ENCODE results near the gene PSMB7.

The PSMB7 gene

GRCh38 chr9:124415102-124415851 lies at the start of gene PSMB7:
PSMB7 (minus strand) TSS chr9:124415442; CDS start chr9:124415425, 17 bp downstream.
- H3K27ac Mint-ChIP-seq: peak within 1 kb of the TSS; percentile 90
- peak within 1 kb of the TSS; percentile 98 for H3K4me3 Mint-ChIP-seq
- no peaks in the 10 kb centered on the region for H3K9me3 Mint-ChIP-seq
- H3K36me3 Mint-ChIP-seq (ENCODE audit: low read depth): peaks cover 51% of the 10 kb centered on the region
- H3K27me3 Mint-ChIP-seq: peaks cover 2% of the 10 kb centered on the region
- H3K4me1 Mint-ChIP-seq (ENCODE audit: low read depth): peaks cover 16% of the 10 kb centered on the region
- intact Hi-C loops (cut with micrococcal nuclease): no loop called here

DNA sequence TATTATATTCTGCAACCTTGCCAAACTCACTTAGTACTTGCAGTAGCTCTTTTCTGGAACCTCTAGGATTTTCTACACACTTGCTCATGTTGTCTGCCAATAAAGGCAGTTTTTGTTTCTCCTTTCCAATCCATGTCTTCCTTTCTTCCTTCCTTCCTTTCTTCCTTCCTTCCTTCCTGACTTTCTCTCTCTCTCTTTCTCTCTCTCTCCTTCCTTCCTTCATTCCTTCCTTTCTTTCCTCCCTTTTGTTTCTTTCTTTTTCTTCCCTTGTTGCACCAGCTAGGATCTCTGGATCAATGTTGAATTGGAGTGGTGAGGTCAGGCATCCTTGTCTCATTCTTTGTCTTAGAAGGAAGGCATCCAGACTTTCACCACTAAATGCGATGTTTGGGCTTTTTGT lies 47.5 kb upstream of the PSMB7 start:
- intact Hi-C loops (cut with micrococcal nuclease): no loop called here
- Mint-ChIP-seq H3K4me1 (ENCODE audit: low read depth) (no peaks in the 10 kb centered on the region), H3K9me3 (no peaks in the 10 kb centered on the region), H3K27ac (no peak overlapping the region), H3K4me3 (no peak overlapping the region), H3K36me3 (ENCODE audit: low read depth) (no peaks in the 10 kb centered on the region), H3K27me3 (peaks cover 25% of the 10 kb centered on the region)

- Mint-ChIP-seq H3K27me3 (peaks cover 32% of the 10 kb centered on the region), H3K4me3 (no peak overlapping the region), H3K9me3 (no peaks in the 10 kb centered on the region), H3K4me1 (ENCODE audit: low read depth) (no peaks in the 10 kb centered on the region), H3K27ac (no peak overlapping the region), H3K36me3 (ENCODE audit: low read depth) (no peaks in the 10 kb centered on the region)
- intact Hi-C loops (cut with micrococcal nuclease): no loop called here
These were observed 43.2 kb upstream of the PSMB7 start for GRCh38 chr9:124458441-124458840.

- intact Hi-C loops (cut with micrococcal nuclease): no loop called here
- no peaks in the 10 kb centered on the region for H3K36me3 Mint-ChIP-seq (ENCODE audit: low read depth)
- no peak overlapping the region for H3K27ac Mint-ChIP-seq
- peaks cover 29% of the 10 kb centered on the region for H3K27me3 Mint-ChIP-seq
- no peaks in the 10 kb centered on the region for H3K4me1 Mint-ChIP-seq (ENCODE audit: low read depth)
- H3K4me3 Mint-ChIP-seq: no peak overlapping the region
- no peaks in the 10 kb centered on the region for H3K9me3 Mint-ChIP-seq
These were observed 42.7 kb upstream of the PSMB7 start for GRCh38 chr9:124457887-124458431.

GRCh38 chr9:124457079-124457886 lies 42.0 kb upstream of the PSMB7 start:
- H3K4me1 Mint-ChIP-seq (ENCODE audit: low read depth): no peaks in the 10 kb centered on the region

GRCh38 chr9:124456341-124457078 lies 41.3 kb upstream of the PSMB7 start:
- no peaks in the 10 kb centered on the region for H3K36me3 Mint-ChIP-seq (ENCODE audit: low read depth)
- intact Hi-C loops (cut with micrococcal nuclease): no loop called here
- peaks cover 32% of the 10 kb centered on the region for H3K27me3 Mint-ChIP-seq
- H3K9me3 Mint-ChIP-seq: no peaks in the 10 kb centered on the region
- no peak overlapping the region for H3K4me3 Mint-ChIP-seq
- H3K27ac Mint-ChIP-seq: no peak overlapping the region
- no peaks in the 10 kb centered on the region for H3K4me1 Mint-ChIP-seq (ENCODE audit: low read depth)

More at GRCh38 chr9:124457079-124457886, 42.0 kb upstream of the PSMB7 start:
- Mint-ChIP-seq H3K4me3 (no peak overlapping the region), H3K27ac (no peak overlapping the region), H3K9me3 (no peaks in the 10 kb centered on the region), H3K36me3 (ENCODE audit: low read depth) (no peaks in the 10 kb centered on the region), H3K27me3 (peaks cover 32% of the 10 kb centered on the region)
- intact Hi-C loops (cut with micrococcal nuclease): no loop called here

DNA sequence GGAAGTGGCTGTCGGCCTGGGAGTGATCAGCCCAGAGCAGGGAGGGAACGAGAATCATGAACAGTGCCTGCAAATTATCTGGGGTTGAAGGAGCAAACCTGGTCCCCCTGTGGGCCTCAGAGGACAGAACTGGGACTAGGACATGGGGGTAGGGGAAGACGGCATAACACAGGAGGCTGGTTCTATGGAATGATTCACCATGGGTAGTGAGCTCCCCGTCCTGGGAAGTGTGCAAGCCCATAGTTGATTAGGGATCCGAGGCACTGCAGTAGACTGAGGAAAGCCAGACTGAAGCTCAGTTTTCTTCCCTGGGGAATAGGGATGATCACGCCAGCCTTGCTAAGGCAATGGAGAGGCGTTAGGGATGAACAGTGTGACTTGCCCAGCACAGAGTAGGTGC lies 40.6 kb upstream of the PSMB7 start:
- Mint-ChIP-seq H3K27me3 (peaks cover 38% of the 10 kb centered on the region), H3K27ac (no peak overlapping the region), H3K9me3 (no peaks in the 10 kb centered on the region), H3K4me3 (no peak overlapping the region), H3K36me3 (ENCODE audit: low read depth) (no peaks in the 10 kb centered on the region), H3K4me1 (ENCODE audit: low read depth) (no peaks in the 10 kb centered on the region)
- intact Hi-C loops (cut with micrococcal nuclease): no loop called here

DNA sequence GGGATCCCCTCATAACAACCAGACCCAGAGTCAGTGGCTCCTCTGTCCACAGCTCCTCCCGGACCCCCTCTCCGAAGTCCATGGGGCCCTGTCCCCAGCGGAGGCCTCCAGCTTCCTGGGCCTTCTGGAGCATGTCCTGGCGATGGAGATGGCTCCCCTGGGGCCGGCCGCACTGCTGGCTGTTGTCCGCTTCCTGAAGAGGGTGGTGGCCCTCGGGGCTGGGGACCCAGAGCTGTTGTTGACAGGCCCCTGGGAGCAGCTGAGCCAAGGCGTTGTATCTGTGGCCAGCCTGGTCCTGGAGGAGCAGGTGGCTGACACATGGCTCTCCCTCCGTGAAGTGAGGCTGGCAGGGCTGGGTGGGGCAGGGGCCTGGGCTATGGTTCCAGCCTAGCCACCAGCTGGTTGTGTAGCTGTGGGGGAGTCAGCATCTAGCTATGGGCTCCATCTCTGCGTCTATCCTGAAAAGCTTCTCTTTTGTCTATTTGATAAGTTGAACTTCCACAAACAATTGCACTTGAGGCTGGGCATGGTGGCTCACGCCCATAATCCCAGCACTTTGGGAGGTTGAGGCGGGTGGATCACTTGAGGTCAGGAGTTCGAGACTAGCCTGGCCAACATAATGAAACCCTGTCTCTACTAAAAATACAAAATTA lies 39.7 kb upstream of the PSMB7 start:
- H3K9me3 Mint-ChIP-seq: no peaks in the 10 kb centered on the region

DNA sequence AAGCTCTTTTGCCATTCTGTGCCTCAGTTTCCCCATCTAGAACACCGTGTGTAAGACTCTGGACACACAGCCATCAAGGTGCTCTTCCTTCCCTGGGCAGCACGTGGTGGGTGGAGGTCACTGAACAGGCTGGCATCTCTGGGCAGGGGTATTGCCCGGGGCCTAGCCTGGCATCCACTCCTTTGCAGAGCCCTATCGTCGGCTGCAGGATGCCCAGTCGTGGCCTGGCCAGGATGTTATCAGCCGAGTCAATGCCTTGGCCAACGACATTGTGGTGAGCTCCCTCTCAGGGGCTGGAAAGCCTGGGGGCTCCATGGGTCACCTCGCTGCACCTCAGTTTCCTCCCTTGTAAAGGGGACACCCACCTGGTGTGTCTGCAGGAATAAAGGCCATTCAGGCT lies 39.1 kb upstream of the PSMB7 start:
- peaks cover 6% of the 10 kb centered on the region for H3K4me1 Mint-ChIP-seq (ENCODE audit: low read depth)
- H3K27me3 Mint-ChIP-seq: peaks cover 51% of the 10 kb centered on the region
- intact Hi-C loops (cut with micrococcal nuclease): no loop called here
- H3K9me3 Mint-ChIP-seq: no peaks in the 10 kb centered on the region
- no peaks in the 10 kb centered on the region for H3K36me3 Mint-ChIP-seq (ENCODE audit: low read depth)
- H3K4me3 Mint-ChIP-seq: no peak overlapping the region
- no peak overlapping the region for H3K27ac Mint-ChIP-seq

More for the DNA sequence above, 39.7 kb upstream of the PSMB7 start:
- H3K27ac Mint-ChIP-seq: no peak overlapping the region
- H3K4me1 Mint-ChIP-seq (ENCODE audit: low read depth): peaks cover 6% of the 10 kb centered on the region
- peaks cover 46% of the 10 kb centered on the region for H3K27me3 Mint-ChIP-seq
- no peaks in the 10 kb centered on the region for H3K36me3 Mint-ChIP-seq (ENCODE audit: low read depth)
- intact Hi-C loops (cut with micrococcal nuclease): no loop called here
- H3K4me3 Mint-ChIP-seq: no peak overlapping the region

GRCh38 chr9:124453586-124454191 lies 38.4 kb upstream of the PSMB7 start:
- Mint-ChIP-seq H3K27ac (no peak overlapping the region), H3K27me3 (peaks cover 54% of the 10 kb centered on the region), H3K36me3 (ENCODE audit: low read depth) (no peaks in the 10 kb centered on the region), H3K9me3 (no peaks in the 10 kb centered on the region), H3K4me1 (ENCODE audit: low read depth) (peaks cover 6% of the 10 kb centered on the region), H3K4me3 (peak overlapping the region; percentile 53)
- intact Hi-C loops (cut with micrococcal nuclease): no loop called here

GRCh38 chr9:124452841-124453585 lies 37.8 kb upstream of the PSMB7 start:
- Mint-ChIP-seq H3K4me3 (peak overlapping the region; percentile 53), H3K36me3 (ENCODE audit: low read depth) (no peaks in the 10 kb centered on the region), H3K27me3 (peaks cover 52% of the 10 kb centered on the region), H3K27ac (no peak overlapping the region), H3K9me3 (no peaks in the 10 kb centered on the region), H3K4me1 (ENCODE audit: low read depth) (peaks cover 6% of the 10 kb centered on the region)
- intact Hi-C loops (cut with micrococcal nuclease): no loop called here

DNA sequence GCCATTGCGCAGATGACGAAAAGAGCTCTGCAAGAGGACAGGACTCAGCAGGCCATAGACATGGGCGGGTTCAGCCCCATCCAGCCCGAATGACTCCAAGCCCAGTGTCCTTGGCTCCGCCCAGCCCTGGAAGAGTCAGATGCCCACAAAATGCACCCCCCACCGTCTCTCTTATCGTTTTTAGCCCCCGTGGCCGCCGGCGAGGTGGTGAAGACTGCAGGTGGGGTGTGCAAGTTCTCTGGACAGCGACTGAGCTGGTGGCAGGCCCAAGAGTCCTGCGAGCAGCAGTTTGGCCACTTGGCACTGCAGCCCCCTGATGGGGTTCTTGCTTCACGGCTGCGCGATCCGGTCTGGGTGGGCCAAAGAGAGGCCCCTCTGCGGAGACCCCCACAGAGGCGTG lies 37.1 kb upstream of the PSMB7 start:
- intact Hi-C loops (cut with micrococcal nuclease): no loop called here
- peaks cover 52% of the 10 kb centered on the region for H3K27me3 Mint-ChIP-seq
- H3K4me3 Mint-ChIP-seq: no peak overlapping the region
- no peaks in the 10 kb centered on the region for H3K9me3 Mint-ChIP-seq
- no peak overlapping the region for H3K27ac Mint-ChIP-seq
- H3K36me3 Mint-ChIP-seq (ENCODE audit: low read depth): no peaks in the 10 kb centered on the region
- peaks cover 6% of the 10 kb centered on the region for H3K4me1 Mint-ChIP-seq (ENCODE audit: low read depth)
